ENCODE data around the gene VTI1A.

Gene VTI1A

GRCh38 chr10:112816891-112817290 is 369.9 kb downstream of the VTI1A start:
- TF ChIP-seq, protein P1, sequence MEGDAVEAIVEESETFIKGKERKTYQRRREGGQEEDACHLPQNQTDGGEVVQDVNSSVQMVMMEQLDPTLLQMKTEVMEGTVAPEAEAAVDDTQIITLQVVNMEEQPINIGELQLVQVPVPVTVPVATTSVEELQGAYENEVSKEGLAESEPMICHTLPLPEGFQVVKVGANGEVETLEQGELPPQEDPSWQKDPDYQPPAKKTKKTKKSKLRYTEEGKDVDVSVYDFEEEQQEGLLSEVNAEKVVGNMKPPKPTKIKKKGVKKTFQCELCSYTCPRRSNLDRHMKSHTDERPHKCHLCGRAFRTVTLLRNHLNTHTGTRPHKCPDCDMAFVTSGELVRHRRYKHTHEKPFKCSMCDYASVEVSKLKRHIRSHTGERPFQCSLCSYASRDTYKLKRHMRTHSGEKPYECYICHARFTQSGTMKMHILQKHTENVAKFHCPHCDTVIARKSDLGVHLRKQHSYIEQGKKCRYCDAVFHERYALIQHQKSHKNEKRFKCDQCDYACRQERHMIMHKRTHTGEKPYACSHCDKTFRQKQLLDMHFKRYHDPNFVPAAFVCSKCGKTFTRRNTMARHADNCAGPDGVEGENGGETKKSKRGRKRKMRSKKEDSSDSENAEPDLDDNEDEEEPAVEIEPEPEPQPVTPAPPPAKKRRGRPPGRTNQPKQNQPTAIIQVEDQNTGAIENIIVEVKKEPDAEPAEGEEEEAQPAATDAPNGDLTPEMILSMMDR (conservative IDR thresholded peaks at IDR 0.05; ENCODE audit: low read length), result no peak
- H3K4me3 ChIP-seq (ENCODE audit: low read length), result no peak overlapping the region
- DNase-seq (ENCODE audit: low read depth), result no peak

DNA sequence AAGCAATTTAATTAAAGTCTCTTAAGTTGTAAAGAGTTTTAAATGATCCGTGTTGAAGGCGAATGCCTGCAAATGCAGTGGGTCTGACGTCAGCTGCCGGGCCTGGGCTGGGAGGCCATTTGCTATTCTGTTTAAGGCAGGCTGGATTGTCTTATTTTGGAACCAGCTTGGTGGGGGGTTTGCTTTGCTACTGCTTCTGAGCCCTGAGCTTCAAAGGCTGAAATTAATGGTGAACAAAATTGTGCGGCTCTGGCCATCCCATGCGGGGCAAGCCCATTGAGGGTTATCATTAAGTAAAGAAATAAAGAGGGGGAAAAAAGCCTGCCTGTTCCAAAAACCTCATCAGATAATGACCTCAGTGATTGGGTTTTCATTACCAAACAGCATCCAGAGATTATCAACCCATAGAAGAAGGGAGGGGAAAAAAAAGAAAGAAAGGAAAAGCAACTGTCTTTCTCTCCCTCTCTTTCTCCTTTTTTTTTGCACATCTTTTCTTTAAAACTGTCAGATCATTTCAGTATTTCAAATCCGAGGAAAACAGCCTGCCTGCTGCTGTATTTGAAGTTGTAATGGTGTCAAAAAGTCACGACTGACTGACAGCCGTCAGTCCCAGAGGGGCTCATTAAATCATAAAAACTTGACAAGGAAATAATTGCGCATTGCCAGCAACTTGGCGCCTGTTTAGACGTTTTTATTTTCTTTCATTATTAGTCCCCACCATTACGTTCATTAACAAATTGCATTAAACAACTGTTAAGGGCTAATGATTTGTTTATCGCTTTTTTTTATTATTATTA is 371.2 kb downstream of the VTI1A start:
- no peak overlapping the region for H3K4me3 ChIP-seq (ENCODE audit: low read length)
- DNase-seq (ENCODE audit: low read depth), result no peak
- TF ChIP-seq, protein P1 (conservative IDR thresholded peaks at IDR 0.05; ENCODE audit: low read length), result no peak

DNA sequence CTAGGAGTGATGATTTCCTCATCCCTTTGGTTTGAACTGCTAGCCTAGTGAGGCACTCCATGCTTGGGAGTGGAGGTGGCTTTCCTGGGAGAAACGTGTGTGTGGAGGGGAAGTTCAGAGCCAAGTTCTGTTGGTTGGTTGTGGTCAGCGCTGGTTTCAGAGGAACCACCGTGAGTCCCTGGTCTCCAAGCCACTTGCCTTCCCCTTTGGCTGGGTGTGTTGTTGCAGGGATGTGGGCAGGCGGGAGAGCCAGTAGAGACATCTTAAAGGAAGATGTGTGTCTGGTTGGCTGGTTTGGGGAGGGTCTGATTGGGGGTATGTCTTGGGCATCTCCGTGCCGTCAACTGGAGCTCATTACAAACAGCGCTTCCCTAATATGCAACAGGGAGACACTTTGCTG is 372.2 kb downstream of the VTI1A start:
- no peak for DNase-seq (ENCODE audit: low read depth)
- TF ChIP-seq, protein P1 (conservative IDR thresholded peaks at IDR 0.05; ENCODE audit: low read length), result no peak
- no peak overlapping the region for H3K4me3 ChIP-seq (ENCODE audit: low read length)

DNA sequence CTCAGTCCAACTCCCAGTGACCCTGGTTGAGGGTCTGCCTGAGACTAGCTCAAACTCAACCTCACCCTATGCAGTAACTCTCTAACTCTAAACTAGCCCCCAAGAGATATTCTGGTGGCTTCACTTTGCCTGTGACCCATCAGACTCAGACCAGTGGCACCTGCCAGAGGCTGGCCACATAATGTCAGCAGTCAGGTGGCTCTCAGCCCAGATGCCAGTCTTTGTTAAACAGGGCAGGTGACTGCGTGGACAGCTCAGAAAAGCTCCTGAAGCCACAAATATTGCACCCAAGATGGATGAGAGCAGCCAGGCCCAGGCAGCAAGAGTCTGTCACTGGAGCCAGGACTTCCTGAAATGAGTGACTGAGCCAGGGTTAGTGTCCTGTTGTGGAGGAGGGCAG is 373.3 kb downstream of the VTI1A start:
- TF ChIP-seq, protein P1 (conservative IDR thresholded peaks at IDR 0.05; ENCODE audit: low read length), result no peak
- no peak overlapping the region for H3K4me3 ChIP-seq (ENCODE audit: low read length)

DNA sequence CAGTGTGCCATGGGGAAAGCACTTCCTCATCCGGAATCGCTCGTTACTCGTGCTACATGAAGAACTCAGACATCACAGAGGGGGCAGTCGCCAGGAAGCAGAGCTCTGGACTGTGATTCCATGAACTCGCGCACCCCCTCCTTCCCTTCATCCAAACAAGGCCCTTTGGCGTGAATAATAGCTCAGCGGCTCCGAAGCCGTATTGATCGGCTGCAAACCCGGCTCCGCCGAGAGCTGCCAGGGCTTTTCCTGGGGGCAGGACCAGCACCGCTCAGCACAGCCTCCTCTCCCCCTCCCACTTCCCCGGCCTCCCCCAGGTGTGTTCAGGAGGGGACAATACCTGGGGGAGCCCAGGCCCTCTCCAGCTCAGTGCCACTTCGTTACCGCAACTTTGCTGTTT is 374.0 kb downstream of the VTI1A start:
- DNase-seq (ENCODE audit: low read depth), result no peak
- TF ChIP-seq, protein P1 (conservative IDR thresholded peaks at IDR 0.05; ENCODE audit: low read length), result no peak
- H3K4me3 ChIP-seq (ENCODE audit: low read length), result no peak overlapping the region

More for the DNA sequence above, 373.3 kb downstream of the VTI1A start:
- DNase-seq (ENCODE audit: low read depth), result no peak

- TF ChIP-seq, protein P1 (conservative IDR thresholded peaks at IDR 0.05; ENCODE audit: low read length), result no peak
- no peak for DNase-seq (ENCODE audit: low read depth)
- no peak overlapping the region for H3K4me3 ChIP-seq (ENCODE audit: low read length)
Observed at GRCh38 chr10:112821663-112822062, 374.6 kb downstream of the VTI1A start.

DNA sequence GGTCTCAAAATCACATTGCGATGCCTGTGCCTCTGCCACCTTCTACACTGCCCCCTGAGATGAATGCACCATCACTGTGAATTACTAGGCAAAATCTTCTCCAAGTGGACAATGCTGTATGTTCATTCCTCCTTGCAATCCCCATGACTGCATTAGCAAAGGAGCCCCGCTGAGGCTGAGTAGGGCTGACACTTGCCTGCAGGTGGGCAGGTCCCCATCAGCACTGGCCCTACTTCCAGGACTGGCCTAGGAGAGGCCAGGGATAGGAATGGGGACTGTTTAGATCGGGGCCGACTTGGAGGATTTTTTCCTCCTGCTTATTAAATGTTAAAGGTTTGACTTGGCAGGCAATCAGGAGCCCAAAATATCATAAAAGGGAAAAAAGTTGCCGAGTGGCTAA is 376.0 kb downstream of the VTI1A start:
- no peak for DNase-seq (ENCODE audit: low read depth)
- H3K4me3 ChIP-seq (ENCODE audit: low read length), result no peak overlapping the region
- TF ChIP-seq, protein P1 (conservative IDR thresholded peaks at IDR 0.05; ENCODE audit: low read length), result no peak

All from AG10803 (cell line).